HEK293 (cell line): ENCODE measurements around the gene NUDT9.

ENCODE experiments used
- AEBP2 ChIP-seq: fragments of 450-650 bp; formaldehyde crosslinking; IDR thresholded peaks from 2 replicates; pipeline ENCODE4 v1.5.1; 2016; ENCODE audit warnings: missing biosample characterization, missing genetic modification characterization, borderline replicate concordance
- HOXC10 ChIP-seq: sonication (generic); formaldehyde crosslinking; IDR thresholded peaks from 2 replicates; pipeline ENCODE4 v1.8.1; 2023; ENCODE audit warnings: mild to moderate bottlenecking, missing genetic modification reagents
- KLF1 ChIP-seq: fragments of 450-650 bp; formaldehyde crosslinking; IDR thresholded peaks from 2 replicates; pipeline ENCODE4 v1.5.1; 2016; ENCODE audit warnings: missing biosample characterization, missing genetic modification characterization
- PRDM1 ChIP-seq: fragments of 450-650 bp; formaldehyde crosslinking; IDR thresholded peaks from 2 replicates; pipeline ENCODE4; 2016; ENCODE audit warnings: missing biosample characterization, missing genetic modification characterization
- REPIN1 ChIP-seq: fragments of 450-650 bp; formaldehyde crosslinking; IDR thresholded peaks from 2 replicates; pipeline ENCODE4 v1.5.1; 2017; ENCODE audit warnings: missing biosample characterization, missing genetic modification characterization, low read depth
- SP3 ChIP-seq: fragments of 450-650 bp; formaldehyde crosslinking; IDR thresholded peaks from 2 replicates; pipeline ENCODE4 v1.5.1; 2016; ENCODE audit warnings: missing biosample characterization, missing genetic modification characterization
- SP7 ChIP-seq: fragments of 450-650 bp; formaldehyde crosslinking; IDR thresholded peaks from 2 replicates; pipeline ENCODE4 v1.5.1; 2016; ENCODE audit warnings: missing biosample characterization, missing genetic modification characterization
- ZBTB26 ChIP-seq: fragments of 450-650 bp; formaldehyde crosslinking; optimal IDR thresholded peaks from 2 replicates; pipeline ENCODE3; 2016; ENCODE audit warnings: missing biosample characterization, mild to moderate bottlenecking, missing genetic modification characterization
- ZFP41 ChIP-seq: fragments of 450-650 bp; formaldehyde crosslinking; IDR thresholded peaks from 2 replicates; pipeline ENCODE4 v1.5.1; 2016; ENCODE audit warnings: missing biosample characterization, missing genetic modification characterization, borderline replicate concordance
- ZFP69B ChIP-seq: fragments of 450-650 bp; formaldehyde crosslinking; IDR thresholded peaks from 2 replicates; pipeline ENCODE4 v1.5.1; 2016; ENCODE audit warnings: missing biosample characterization, missing genetic modification characterization
- ZNF114 ChIP-seq: fragments of 450-650 bp; formaldehyde crosslinking; IDR thresholded peaks from 2 replicates; pipeline ENCODE4 v1.5.0; 2017; ENCODE audit warnings: missing biosample characterization, missing genetic modification characterization
- ZNF169 ChIP-seq: fragments of 450-650 bp; formaldehyde crosslinking; IDR thresholded peaks from 2 replicates; pipeline ENCODE4 v1.5.1; 2016; ENCODE audit warnings: missing biosample characterization, missing genetic modification characterization
- ZNF214 ChIP-seq: fragments of 450-650 bp; formaldehyde crosslinking; IDR thresholded peaks from 2 replicates; pipeline ENCODE4 v1.5.1; 2017; ENCODE audit warnings: missing biosample characterization, mild to moderate bottlenecking, missing genetic modification characterization, borderline replicate concordance
- ZNF24 ChIP-seq: fragments of 450-650 bp; formaldehyde crosslinking; IDR thresholded peaks from 2 replicates; pipeline ENCODE4 v1.5.1; 2016; ENCODE audit warnings: missing biosample characterization, missing genetic modification characterization
- ZNF274 ChIP-seq, 2 experiments: fragments of 200-500 bp in 1 of 2; fragments of 450-650 bp in 1 of 2; sonication (Bioruptor generic) in 1 of 2; formaldehyde crosslinking in 1 of 2; IDR thresholded peaks; 2 replicates each; pipeline versions ENCODE4 v1.5.1 to v1.6.1; 2014 to 2016; ENCODE audit warnings: borderline replicate concordance in 1 of 2, inconsistent platforms in 1 of 2, low read length in 1 of 2, missing biosample characterization in 1 of 2, missing genetic modification characterization in 1 of 2
- ZNF335 ChIP-seq: fragments of 450-650 bp; formaldehyde crosslinking; conservative IDR thresholded peaks from 2 replicates; pipeline ENCODE4 v1.5.1; 2016; ENCODE audit warnings: missing biosample characterization, missing genetic modification characterization
- ZNF423 ChIP-seq: fragments of 450-650 bp; formaldehyde crosslinking; IDR thresholded peaks from 2 replicates; pipeline ENCODE4 v1.5.1; 2016; ENCODE audit warnings: missing biosample characterization, missing genetic modification characterization
- ZNF426 ChIP-seq: fragments of 450-650 bp; formaldehyde crosslinking; IDR thresholded peaks from 2 replicates; pipeline ENCODE4 v1.5.1; 2017; ENCODE audit warnings: missing biosample characterization, missing genetic modification characterization, mild to moderate bottlenecking, inconsistent platforms, moderate library complexity
- ZNF514 ChIP-seq: fragments of 450-650 bp; formaldehyde crosslinking; IDR thresholded peaks from 2 replicates; pipeline ENCODE4 v1.5.1; 2016; ENCODE audit warnings: missing biosample characterization, missing genetic modification characterization
- ZNF521 ChIP-seq: fragments of 450-650 bp; formaldehyde crosslinking; IDR thresholded peaks from 2 replicates; pipeline ENCODE4 v1.5.1; 2017; ENCODE audit warnings: missing biosample characterization, mild to moderate bottlenecking, missing genetic modification characterization
- ZNF558 ChIP-seq: fragments of 450-650 bp; formaldehyde crosslinking; IDR thresholded peaks from 2 replicates; pipeline ENCODE4 v1.5.1; 2016; ENCODE audit warnings: missing biosample characterization, missing genetic modification characterization
- ZNF571 ChIP-seq: fragments of 450-650 bp; formaldehyde crosslinking; IDR thresholded peaks from 2 replicates; pipeline ENCODE4 v1.5.0; 2017; ENCODE audit warnings: missing biosample characterization, missing genetic modification characterization
- ZNF585B ChIP-seq: fragments of 450-650 bp; formaldehyde crosslinking; IDR thresholded peaks from 2 replicates; pipeline ENCODE4 v1.5.1; 2016; ENCODE audit warnings: missing biosample characterization, missing genetic modification characterization
- ZNF621 ChIP-seq: fragments of 450-650 bp; formaldehyde crosslinking; IDR thresholded peaks from 2 replicates; pipeline ENCODE4 v1.5.1; 2017; ENCODE audit warnings: missing biosample characterization, missing genetic modification characterization
- ZNF639 ChIP-seq: fragments of 450-650 bp; formaldehyde crosslinking; IDR thresholded peaks from 2 replicates; pipeline ENCODE4 v1.5.1; 2016; ENCODE audit warnings: missing biosample characterization, missing genetic modification characterization
- ZNF664 ChIP-seq: fragments of 450-650 bp; formaldehyde crosslinking; IDR thresholded peaks from 2 replicates; pipeline ENCODE4 v1.5.1; 2016; ENCODE audit warnings: missing biosample characterization, missing genetic modification characterization
- ZNF747 ChIP-seq: fragments of 450-650 bp; formaldehyde crosslinking; IDR thresholded peaks from 2 replicates; pipeline ENCODE4 v1.5.1; 2016; ENCODE audit warnings: missing biosample characterization, missing genetic modification characterization
- ZNF830 ChIP-seq: fragments of 450-650 bp; IDR thresholded peaks from 2 replicates; pipeline ENCODE4 v1.5.0; 2018; ENCODE audit warnings: missing biosample characterization, missing genetic modification characterization, low read depth, mild to moderate bottlenecking, moderate library complexity
- ZXDB ChIP-seq: fragments of 450-650 bp; formaldehyde crosslinking; IDR thresholded peaks from 2 replicates; pipeline ENCODE4 v1.5.1; 2016; ENCODE audit warnings: missing biosample characterization, missing genetic modification characterization
- TF ChIP-seq, protein P1 (sequence below): fragments of 450-650 bp; formaldehyde crosslinking; IDR thresholded peaks from 2 replicates; pipeline ENCODE4 v1.5.1; 2016; ENCODE audit warnings: missing biosample characterization, missing genetic modification characterization
- TF ChIP-seq, protein P2 (sequence below): fragments of 450-650 bp; formaldehyde crosslinking; IDR thresholded peaks from 2 replicates; pipeline ENCODE4 v1.5.1; 2016; ENCODE audit warnings: missing biosample characterization, missing genetic modification characterization
- TF ChIP-seq, protein P3 (sequence below): IDR thresholded peaks from 2 replicates; pipeline ENCODE4 v1.6.1; 2011; ENCODE audit warnings: mild to moderate bottlenecking, low read depth, low read length, borderline replicate concordance

NUDT9 gene

GRCh38 chr4:87390891-87391575 is 31.3 kb upstream of the NUDT9 start, which contains the start of gene HSD17B11 (continued):
- TF ChIP-seq, protein P1, sequence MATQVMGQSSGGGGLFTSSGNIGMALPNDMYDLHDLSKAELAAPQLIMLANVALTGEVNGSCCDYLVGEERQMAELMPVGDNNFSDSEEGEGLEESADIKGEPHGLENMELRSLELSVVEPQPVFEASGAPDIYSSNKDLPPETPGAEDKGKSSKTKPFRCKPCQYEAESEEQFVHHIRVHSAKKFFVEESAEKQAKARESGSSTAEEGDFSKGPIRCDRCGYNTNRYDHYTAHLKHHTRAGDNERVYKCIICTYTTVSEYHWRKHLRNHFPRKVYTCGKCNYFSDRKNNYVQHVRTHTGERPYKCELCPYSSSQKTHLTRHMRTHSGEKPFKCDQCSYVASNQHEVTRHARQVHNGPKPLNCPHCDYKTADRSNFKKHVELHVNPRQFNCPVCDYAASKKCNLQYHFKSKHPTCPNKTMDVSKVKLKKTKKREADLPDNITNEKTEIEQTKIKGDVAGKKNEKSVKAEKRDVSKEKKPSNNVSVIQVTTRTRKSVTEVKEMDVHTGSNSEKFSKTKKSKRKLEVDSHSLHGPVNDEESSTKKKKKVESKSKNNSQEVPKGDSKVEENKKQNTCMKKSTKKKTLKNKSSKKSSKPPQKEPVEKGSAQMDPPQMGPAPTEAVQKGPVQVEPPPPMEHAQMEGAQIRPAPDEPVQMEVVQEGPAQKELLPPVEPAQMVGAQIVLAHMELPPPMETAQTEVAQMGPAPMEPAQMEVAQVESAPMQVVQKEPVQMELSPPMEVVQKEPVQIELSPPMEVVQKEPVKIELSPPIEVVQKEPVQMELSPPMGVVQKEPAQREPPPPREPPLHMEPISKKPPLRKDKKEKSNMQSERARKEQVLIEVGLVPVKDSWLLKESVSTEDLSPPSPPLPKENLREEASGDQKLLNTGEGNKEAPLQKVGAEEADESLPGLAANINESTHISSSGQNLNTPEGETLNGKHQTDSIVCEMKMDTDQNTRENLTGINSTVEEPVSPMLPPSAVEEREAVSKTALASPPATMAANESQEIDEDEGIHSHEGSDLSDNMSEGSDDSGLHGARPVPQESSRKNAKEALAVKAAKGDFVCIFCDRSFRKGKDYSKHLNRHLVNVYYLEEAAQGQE (tag by site-specific recombination): no peak
- TF ChIP-seq HOXC10 (CRISPR knock-in tag): no peak
- TF ChIP-seq PRDM1 (tag by site-specific recombination): no peak
- TF ChIP-seq ZNF664 (tag by site-specific recombination): no peak
- no peak for TF ChIP-seq ZNF214
- TF ChIP-seq ZNF24: no peak
- TF ChIP-seq ZNF114 (tag by site-specific recombination): no peak
- TF ChIP-seq ZNF639: no peak
- TF ChIP-seq ZNF521 (tag by site-specific recombination): no peak
- TF ChIP-seq ZFP41 (tag by site-specific recombination): no peak
- no peak for TF ChIP-seq KLF1 (tag by site-specific recombination)
- TF ChIP-seq, protein P2, sequence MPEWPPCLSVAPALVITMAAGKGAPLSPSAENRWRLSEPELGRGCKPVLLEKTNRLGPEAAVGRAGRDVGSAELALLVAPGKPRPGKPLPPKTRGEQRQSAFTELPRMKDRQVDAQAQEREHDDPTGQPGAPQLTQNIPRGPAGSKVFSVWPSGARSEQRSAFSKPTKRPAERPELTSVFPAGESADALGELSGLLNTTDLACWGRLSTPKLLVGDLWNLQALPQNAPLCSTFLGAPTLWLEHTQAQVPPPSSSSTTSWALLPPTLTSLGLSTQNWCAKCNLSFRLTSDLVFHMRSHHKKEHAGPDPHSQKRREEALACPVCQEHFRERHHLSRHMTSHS (tag by site-specific recombination): no peak
- TF ChIP-seq SP7 (tag by site-specific recombination): peak; percentile 38; the same call in 1 of the 2 replicates
- TF ChIP-seq ZNF558: no peak
- TF ChIP-seq, protein P3, sequence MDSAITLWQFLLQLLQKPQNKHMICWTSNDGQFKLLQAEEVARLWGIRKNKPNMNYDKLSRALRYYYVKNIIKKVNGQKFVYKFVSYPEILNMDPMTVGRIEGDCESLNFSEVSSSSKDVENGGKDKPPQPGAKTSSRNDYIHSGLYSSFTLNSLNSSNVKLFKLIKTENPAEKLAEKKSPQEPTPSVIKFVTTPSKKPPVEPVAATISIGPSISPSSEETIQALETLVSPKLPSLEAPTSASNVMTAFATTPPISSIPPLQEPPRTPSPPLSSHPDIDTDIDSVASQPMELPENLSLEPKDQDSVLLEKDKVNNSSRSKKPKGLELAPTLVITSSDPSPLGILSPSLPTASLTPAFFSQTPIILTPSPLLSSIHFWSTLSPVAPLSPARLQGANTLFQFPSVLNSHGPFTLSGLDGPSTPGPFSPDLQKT: no peak
- no peak for TF ChIP-seq ZNF274 (IDR thresholded peaks at IDR 0.05; ENCODE audit: low read length)
- no peak for TF ChIP-seq ZNF274 (tag by site-specific recombination; IDR thresholded peaks at IDR 0.05; ENCODE audit: borderline replicate concordance)
- no peak for TF ChIP-seq ZNF514 (tag by site-specific recombination)
- TF ChIP-seq AEBP2 (tag by site-specific recombination): no peak
- no peak for TF ChIP-seq REPIN1 (tag by site-specific recombination)
- TF ChIP-seq ZNF621 (tag by site-specific recombination): no peak
- peak; percentile 22; the same call in 1 of the 2 replicates for TF ChIP-seq ZXDB (tag by site-specific recombination)
- TF ChIP-seq ZNF169 (tag by site-specific recombination): no peak
- TF ChIP-seq ZNF585B (tag by site-specific recombination): no peak
- no peak for TF ChIP-seq ZNF747 (tag by site-specific recombination)
- peak; percentile 31; the same call in 1 of the 2 replicates for TF ChIP-seq ZNF335 (tag by site-specific recombination)
- no peak for TF ChIP-seq ZFP69B (tag by site-specific recombination)
- no peak for TF ChIP-seq ZNF571 (tag by site-specific recombination)
- TF ChIP-seq ZNF426 (tag by site-specific recombination): no peak
- no peak for TF ChIP-seq ZNF830
- TF ChIP-seq ZNF423: no peak
- peak; percentile 34; the same call in 1 of the 2 replicates for TF ChIP-seq SP3 (tag by site-specific recombination)
- no peak for TF ChIP-seq ZBTB26 (tag by site-specific recombination)
